ENCODE results near the gene PSENEN. TPM values are rescaled to one million over a fixed set of nuclear protein-coding genes. Genes with fewer than 3 reads are reported as not detected.

PSENEN gene
- total and polyA plus RNA-seq, 9 of the 15 experiments (the other 6 are each of a cell fraction or from before 2014, with no cell fraction given), result 34.5 to 299 (median 61.1) TPM

DNA sequence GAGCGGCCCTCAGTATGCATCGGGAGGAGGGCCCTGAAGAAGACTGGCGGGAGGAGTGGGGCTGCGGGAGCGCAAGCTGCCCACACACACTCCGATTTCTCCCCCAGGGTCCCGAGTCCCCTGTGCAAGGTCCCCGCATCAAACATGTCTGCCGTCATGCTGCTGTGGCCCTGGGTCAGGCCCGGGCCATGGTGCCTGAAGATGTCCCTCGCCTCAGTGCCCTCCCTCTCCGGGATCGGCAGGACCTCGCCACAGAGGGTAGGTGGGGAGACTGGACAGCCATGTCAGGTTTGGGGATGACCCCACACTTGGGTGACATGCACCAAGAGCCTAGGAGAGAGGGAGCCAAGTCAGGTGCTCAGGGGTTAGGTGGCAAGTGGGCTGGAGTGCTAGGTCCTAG, 23.0 kb upstream of the PSENEN start:
- H3K9ac ChIP-seq (ENCODE audit: insufficient read depth in 1 of 2, low read depth in 2 of 2, low read length in 2 of 2), result 0 out of 4 replicates have a peak overlapping the region, but pooled peaks of 1 of the 2 experiments have one; percentile 32
- BruUV-seq (replicated peaks), result no TSS peak
- peaks cover 77% of the 10 kb centered on the region; the same call in 2 of the 3 replicates for H3K36me3 ChIP-seq (ENCODE audit: control insufficient read depth, insufficient read depth, low read length)
- no peak overlapping the region for H2AFZ ChIP-seq (ENCODE audit: low read depth, low read length)
- intact Hi-C loops (cut with micrococcal nuclease) (no loop called here), in situ Hi-C loops (cut with MboI) (no loop called here)
- H3K27ac ChIP-seq (ENCODE audit: extremely low read depth, low read depth, low read length), result no peak overlapping the region
- peaks cover 7 to 34% of the 10 kb centered on the region in 2 experiments for H3K4me1 ChIP-seq (replicated peaks in 1 of 2; ENCODE audit: control insufficient read depth in 2 of 2, insufficient read depth in 2 of 2, low read length in 2 of 2)
- no peaks in the 10 kb centered on the region for H3K9me1 ChIP-seq (ENCODE audit: control insufficient read depth, insufficient read depth, low read length)
- 100% methylated on average over 10 of the region's 14 CpGs for WGBS (ENCODE audit: insufficient coverage, low coverage, missing lambda C conversion rate)
- TF ChIP-seq ZNF232 (CRISPR knock-in tag; IDR thresholded peaks at IDR 0.05), result no peak
- peak; percentile 67 for TF ChIP-seq RBFOX2 (IDR thresholded peaks at IDR 0.05; ENCODE audit: low read depth, low read length)
- no peak for TF ChIP-seq ZNF589 (CRISPR knock-in tag; IDR thresholded peaks at IDR 0.05; ENCODE audit: low read depth)
- peak; percentile 65 for TF ChIP-seq POLR2G (IDR thresholded peaks at IDR 0.05; ENCODE audit: low read depth, low read length)
- POLR2A ChIA-PET, result interaction anchor here (1.5 kb wide), 1 partner anchor 18 kb away, joined by 5 read pairs; no protein-coding TSS in a partner anchor
- H3K79me2 ChIP-seq (ENCODE audit: control insufficient read depth, insufficient read depth, low read length), result peaks cover 33% of the 10 kb centered on the region
- no peak overlapping the region for H3K4me3 ChIP-seq
- H3K4me2 ChIP-seq (ENCODE audit: insufficient read depth, low read length), result no peak overlapping the region
- no peaks in the 10 kb centered on the region for H3K9me3 ChIP-seq (replicated peaks; ENCODE audit: control insufficient read depth, insufficient read depth, low read depth, low read length)
- CTCF ChIA-PET (ENCODE audit: low intra/inter-chr PET ratio), result no interaction called here
- H3K27me3 ChIP-seq (ENCODE audit: control insufficient read depth in 2 of 2, insufficient read depth in 2 of 2, low read length in 2 of 2), result no peaks in the 10 kb centered on the region
- 0 out of 2 replicates have a peak, but pooled peaks cover 11% of the 10 kb centered on the region for H4K20me1 ChIP-seq (replicated peaks; ENCODE audit: control insufficient read depth, insufficient read depth, low read length)
- DNase-seq (ENCODE audit: extremely low read depth in 1 of 4, low spot score in 3 of 4) (no peak), FAIRE-seq (no peak), ATAC-seq (no peak)

DNA sequence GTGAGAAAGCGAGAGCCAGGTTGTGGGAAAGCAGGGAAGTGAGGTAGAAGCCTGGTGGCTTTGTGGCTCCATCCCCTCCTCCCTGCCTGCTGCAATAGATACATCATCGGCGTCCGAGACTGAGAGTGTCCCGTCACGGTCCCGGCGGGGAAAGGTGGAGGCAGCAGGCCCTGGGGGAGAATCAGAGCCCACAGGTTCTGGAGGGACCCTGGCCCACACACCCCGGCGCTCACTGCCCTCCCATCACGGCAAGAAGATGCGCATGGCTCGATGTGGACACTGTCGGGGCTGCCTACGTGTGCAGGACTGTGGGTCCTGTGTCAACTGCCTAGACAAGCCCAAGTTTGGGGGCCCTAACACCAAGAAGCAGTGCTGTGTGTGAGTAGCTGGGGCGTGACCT, 22.6 kb upstream of the PSENEN start:
- TF ChIP-seq POLR2G (IDR thresholded peaks at IDR 0.05; ENCODE audit: low read depth, low read length) (peak; percentile 23; the same call in 1 of the 2 replicates), CHD1 (IDR thresholded peaks at IDR 0.05; ENCODE audit: low read length) (no peak), FOXK2 (conservative IDR thresholded peaks at IDR 0.05 in 1 of 2, IDR thresholded peaks at IDR 0.05 in 1 of 2; ENCODE audit: low read depth in 2 of 2) (no peak), MYC (IDR thresholded peaks at IDR 0.05; ENCODE audit: low read depth, low read length) (no peak), MYC (CRISPR knock-in tag; IDR thresholded peaks at IDR 0.05; ENCODE audit: borderline replicate concordance, low read depth) (no peak), ZEB2 (IDR thresholded peaks at IDR 0.05) (no peak), ATF4 (CRISPR knock-in tag; IDR thresholded peaks at IDR 0.05) (no peak), ZNF79 (CRISPR knock-in tag; IDR thresholded peaks at IDR 0.05; ENCODE audit: low read depth) (no peak), RBFOX2 (IDR thresholded peaks at IDR 0.05; ENCODE audit: low read depth, low read length) (peak; percentile 3; the same call in 1 of the 2 replicates), ZNF165 (CRISPR knock-in tag; IDR thresholded peaks at IDR 0.05; ENCODE audit: borderline replicate concordance) (no peak), U2AF2 (optimal IDR thresholded peaks at IDR 0.05; ENCODE audit: low read depth, low read length) (no peak)
- no peak overlapping the region for H3K27ac ChIP-seq (ENCODE audit: extremely low read depth, low read depth, low read length)
- FAIRE-seq (no peak), ATAC-seq (no peak), DNase-seq (ENCODE audit: extremely low read depth in 1 of 4, low spot score in 3 of 4) (no peak)
- CTCF ChIA-PET (ENCODE audit: low intra/inter-chr PET ratio), result no interaction called here
- peaks cover 7 to 33% of the 10 kb centered on the region in 2 experiments for H3K4me1 ChIP-seq (replicated peaks in 1 of 2; ENCODE audit: control insufficient read depth in 2 of 2, insufficient read depth in 2 of 2, low read length in 2 of 2)
- H4K20me1 ChIP-seq (replicated peaks; ENCODE audit: control insufficient read depth, insufficient read depth, low read length), result 0 out of 2 replicates have a peak, but pooled peaks cover 11% of the 10 kb centered on the region
- 100% methylated on average over 11 of the region's 16 CpGs for WGBS (ENCODE audit: insufficient coverage, low coverage, missing lambda C conversion rate)
- in situ Hi-C loops (cut with MboI), result no loop called here
- peaks cover 33% of the 10 kb centered on the region for H3K79me2 ChIP-seq (ENCODE audit: control insufficient read depth, insufficient read depth, low read length)
- no peaks in the 10 kb centered on the region for H3K9me1 ChIP-seq (ENCODE audit: control insufficient read depth, insufficient read depth, low read length)
- POLR2A ChIA-PET, result interaction anchor here (0.7 to 3.2 kb wide), 5 partner anchors 12 to 1356 kb away, joined by 3 to 19 read pairs (median 8); partner anchors contain the start of genes PSENEN, U2AF1L4 and ZNF420
- H3K9ac ChIP-seq (ENCODE audit: insufficient read depth in 1 of 2, low read depth in 2 of 2, low read length in 2 of 2), result 0 out of 4 replicates have a peak overlapping the region, but pooled peaks of 1 of the 2 experiments have one; percentile 32
- no peak overlapping the region for H2AFZ ChIP-seq (ENCODE audit: low read depth, low read length)
- H3K27me3 ChIP-seq (ENCODE audit: control insufficient read depth in 2 of 2, insufficient read depth in 2 of 2, low read length in 2 of 2), result no peaks in the 10 kb centered on the region
- H3K4me2 ChIP-seq (ENCODE audit: insufficient read depth, low read length), result no peak overlapping the region
- intact Hi-C loops (cut with micrococcal nuclease), result no loop called here
- H3K36me3 ChIP-seq (ENCODE audit: control insufficient read depth, insufficient read depth, low read length), result peaks cover 82% of the 10 kb centered on the region; the same call in 2 of the 3 replicates
- no peaks in the 10 kb centered on the region for H3K9me3 ChIP-seq (replicated peaks; ENCODE audit: control insufficient read depth, insufficient read depth, low read depth, low read length)
- H3K4me3 ChIP-seq, result no peak overlapping the region
- no TSS peak for BruUV-seq (replicated peaks)
